Esophagus squamous epithelium (tissue), 5 donors: Measurements from ENCODE around the gene MPST. TPM values are rescaled to one million over a fixed set of nuclear protein-coding genes. Genes with fewer than 3 reads are reported as not detected.

Experiments used
- DNase-seq: peaks from one replicate; lab custom pipeline; 2025; lab: John Stamatoyannopoulos, UW
- H3K27ac ChIP-seq, 4 donors: fragments of 200-600 bp; sonication (generic); one replicate each; pipeline ENCODE4 v1.5.1; 2016 to 2019; ENCODE audit warnings: mild to moderate bottlenecking in 1 of 4
- H3K27me3 ChIP-seq, 4 donors: fragments of 200-600 bp; sonication (generic); 1 replicate in 3 of 4; 2 replicates in 1 of 4; pipeline versions ENCODE4 v1.5.1 to v1.6.0; 2017 to 2021; ENCODE audit warnings: antibody characterized with exemption in 1 of 4
- H3K36me3 ChIP-seq, 3 donors: fragments of 200-600 bp; sonication (generic); one replicate each; pipeline ENCODE4 v1.5.1; 2016 to 2019
- H3K4me1 ChIP-seq, 3 donors: fragments of 200-600 bp; sonication (generic); one replicate each; pipeline ENCODE4 v1.5.1; 2017 to 2019
- H3K4me3 ChIP-seq, 4 donors: fragments of 200-600 bp; sonication (generic); 1 replicate in 3 of 4; 2 replicates in 1 of 4; pipeline ENCODE4 v1.5.1; 2016 to 2019; ENCODE audit warnings: mild to moderate bottlenecking in 2 of 4, moderate library complexity in 1 of 4
- H3K9me3 ChIP-seq, 3 donors: fragments of 200-600 bp; sonication (generic); one replicate each; pipeline ENCODE4 v1.5.1; 2016 to 2019
- CTCF ChIP-seq, 6 experiments: fragments of 450-650 bp in 4 of 6; fragments of 200-600 bp in 2 of 6; sonication (generic) in 2 of 6; IDR thresholded peaks; one replicate each; pipeline ENCODE4 v1.5.1; 2016 to 2019; ENCODE audit warnings: antibody characterized with exemption in 6 of 6, mild to moderate bottlenecking in 4 of 6, moderate library complexity in 4 of 6
- POLR2A ChIP-seq, 4 donors: fragments of 450-650 bp; IDR thresholded peaks; one replicate each; pipeline ENCODE4 v1.6.1; 2017; ENCODE audit warnings: antibody characterized with exemption in 4 of 4, mild to moderate bottlenecking in 4 of 4, moderate library complexity in 3 of 4
- WGBS, 2 donors: methylation state at CpG; one replicate each; pipeline ENCODE4 v1.1.5; 2018; 5-methylcytosine and 5-hydroxymethylcytosine counted together
- intact Hi-C: fragments of 100-400 bp; cut with DNase I; formaldehyde crosslinking; loops from one replicate; pipeline ENCODE4 v1.15.0; 2022
- total RNA-seq, 4 donors: library from RNA; depleted of rRNA; stranded (reverse); fragments of >200 nt; gene quantifications; one replicate each; pipeline ENCODE4 v1.1.0, GENCODE V29; 2016
- donor health status: DM: yes; HTN: yes; CAD: no.

The MPST gene
- total RNA-seq, 4 donors from 2014 or later = 88.4 to 160 (median 132) TPM

- Histone ChIP-seq H3K27ac (no peak overlapping the region), H3K27me3 (no peaks in the 10 kb centered on the region), H3K4me1 (peaks cover 13 to 41% (median 23%) of the 10 kb centered on the region in 3 donors), H3K9me3 (no peaks in the 10 kb centered on the region), H3K36me3 (peaks cover 0 to 53% (median 0%) of the 10 kb centered on the region in 3 donors), H3K4me3 (no peak overlapping the region)
- intact Hi-C loops = no loop called here
- no peak for DNase-seq
- TF ChIP-seq CTCF (IDR thresholded peaks at IDR 0.05) (no peak), POLR2A (IDR thresholded peaks at IDR 0.05) (no peak)
- 89 to 91% methylated on average over 9 to 16 of the region's 20 CpGs for WGBS, 2 donors
Observed at GRCh38 chr22:37054600-37055365, 35.2 kb downstream of the MPST start.

GRCh38 chr22:37056246-37056645 is 36.7 kb downstream of the MPST start:
- DNase-seq = no peak
- Histone ChIP-seq H3K4me1 (peaks cover 13 to 37% (median 23%) of the 10 kb centered on the region in 3 donors), H3K36me3 (peaks cover 4 to 68% (median 4%) of the 10 kb centered on the region in 3 donors), H3K27me3 (no peaks in the 10 kb centered on the region), H3K4me3 (no peak overlapping the region), H3K27ac (no peak overlapping the region), H3K9me3 (no peaks in the 10 kb centered on the region)
- TF ChIP-seq CTCF (IDR thresholded peaks at IDR 0.05) (no peak), POLR2A (IDR thresholded peaks at IDR 0.05) (no peak)
- intact Hi-C loops = no loop called here
- WGBS, 2 donors = 94 to 95% methylated on average over 9 to 13 of the region's 13 CpGs

- no peak overlapping the region for H3K4me3 ChIP-seq
- H3K4me1 ChIP-seq = peaks cover 9 to 27% (median 17%) of the 10 kb centered on the region in 3 donors
- intact Hi-C loops = no loop called here
- no peak overlapping the region for H3K27ac ChIP-seq
- H3K27me3 ChIP-seq = no peaks in the 10 kb centered on the region
- DNase-seq = no peak
- no peaks in the 10 kb centered on the region for H3K9me3 ChIP-seq
- peaks cover 4 to 71% (median 4%) of the 10 kb centered on the region in 3 donors for H3K36me3 ChIP-seq
- no peak for TF ChIP-seq CTCF (IDR thresholded peaks at IDR 0.05)
- TF ChIP-seq POLR2A (IDR thresholded peaks at IDR 0.05) = no peak
- WGBS, 2 donors = 71 to 100% methylated on average over 1 to 4 of the region's 9 CpGs
Observed at GRCh38 chr22:37057226-37057625, 37.7 kb downstream of the MPST start.

- intact Hi-C loops = no loop called here
- H3K27me3 ChIP-seq = no peaks in the 10 kb centered on the region
- TF ChIP-seq POLR2A (IDR thresholded peaks at IDR 0.05) (no peak), CTCF (IDR thresholded peaks at IDR 0.05) (no peak)
- H3K27ac ChIP-seq = no peak overlapping the region
- H3K4me1 ChIP-seq = peaks cover 3 to 20% (median 10%) of the 10 kb centered on the region in 3 donors
- DNase-seq = no peak
- H3K9me3 ChIP-seq = no peaks in the 10 kb centered on the region
- peaks cover 4 to 71% (median 4%) of the 10 kb centered on the region in 3 donors for H3K36me3 ChIP-seq
- 95 to 100% methylated on average over 4 to 7 of the region's 12 CpGs for WGBS, 2 donors
- H3K4me3 ChIP-seq = no peak overlapping the region
Observed at GRCh38 chr22:37057796-37058510, 38.4 kb downstream of the MPST start.
